Measurements from ENCODE around the gene TPP1.

TPP1 gene

GRCh38 chr11:6617315-6617781 is 1.9 kb downstream of the TPP1 start:
- DNase-seq (ENCODE audit: insufficient read length, low spot score) (no peak), FAIRE-seq (no peak)
- TF ChIP-seq POLR2A (IDR thresholded peaks at IDR 0.05; ENCODE audit: low read depth, low read length) = no peak

GRCh38 chr11:6616596-6617250 is 2.5 kb downstream of the TPP1 start:
- DNase-seq (ENCODE audit: insufficient read length, low spot score) (no peak), FAIRE-seq (no peak)
- TF ChIP-seq POLR2A (IDR thresholded peaks at IDR 0.05; ENCODE audit: low read depth, low read length) = no peak

- FAIRE-seq = no peak
- DNase-seq (ENCODE audit: insufficient read length, low spot score) = no peak
- TF ChIP-seq POLR2A (IDR thresholded peaks at IDR 0.05; ENCODE audit: low read depth, low read length) = no peak
Measured at GRCh38 chr11:6615882-6616585, 3.2 kb downstream of the TPP1 start.

- TF ChIP-seq POLR2A (IDR thresholded peaks at IDR 0.05; ENCODE audit: low read depth, low read length) = no peak
- DNase-seq (ENCODE audit: insufficient read length, low spot score) = no peak
- FAIRE-seq = no peak
Measured at GRCh38 chr11:6615046-6615445, 4.2 kb downstream of the TPP1 start.

- FAIRE-seq (no peak), DNase-seq (ENCODE audit: insufficient read length, low spot score) (no peak)
- no peak for TF ChIP-seq POLR2A (IDR thresholded peaks at IDR 0.05; ENCODE audit: low read depth, low read length)
Measured at GRCh38 chr11:6614446-6614845, 4.8 kb downstream of the TPP1 start.

GRCh38 chr11:6613496-6613895 is 5.7 kb downstream of the TPP1 start:
- no peak for FAIRE-seq
- no peak for TF ChIP-seq POLR2A (IDR thresholded peaks at IDR 0.05; ENCODE audit: low read depth, low read length)
- DNase-seq (ENCODE audit: insufficient read length, low spot score) = no peak

- TF ChIP-seq POLR2A (IDR thresholded peaks at IDR 0.05; ENCODE audit: low read depth, low read length) = peak; percentile 96
- DNase-seq (ENCODE audit: insufficient read length, low spot score) = peak; percentile 92
- no peak for FAIRE-seq
Measured at GRCh38 chr11:6612213-6613041, 6.8 kb downstream of the TPP1 start, which contains the start of gene TAF10. TSS of gene TAF10 (minus strand) at chr11:6612216. CDS start at chr11:6612189, 27 bp downstream.

GRCh38 chr11:6611963-6612212 is 7.3 kb downstream of the TPP1 start:
- DNase-seq (ENCODE audit: insufficient read length, low spot score) (no peak), FAIRE-seq (no peak)
- TF ChIP-seq POLR2A (IDR thresholded peaks at IDR 0.05; ENCODE audit: low read depth, low read length) = no peak

GRCh38 chr11:6611092-6611962 is 7.9 kb downstream of the TPP1 start:
- FAIRE-seq (no peak), DNase-seq (ENCODE audit: insufficient read length, low spot score) (no peak)
- TF ChIP-seq POLR2A (IDR thresholded peaks at IDR 0.05; ENCODE audit: low read depth, low read length) = no peak

- no peak for FAIRE-seq
- TF ChIP-seq POLR2A (IDR thresholded peaks at IDR 0.05; ENCODE audit: low read depth, low read length) = no peak
- no peak for DNase-seq (ENCODE audit: insufficient read length, low spot score)
Measured at GRCh38 chr11:6610591-6610990, 8.6 kb downstream of the TPP1 start.

GRCh38 chr11:6609502-6610015 is 9.7 kb downstream of the TPP1 start:
- FAIRE-seq (no peak), DNase-seq (ENCODE audit: insufficient read length, low spot score) (no peak)
- 0 out of 2 replicates have a peak, but pooled peaks have one; percentile 17 for TF ChIP-seq POLR2A (IDR thresholded peaks at IDR 0.05; ENCODE audit: low read depth, low read length)

- FAIRE-seq (no peak), DNase-seq (ENCODE audit: insufficient read length, low spot score) (no peak)
- TF ChIP-seq POLR2A (IDR thresholded peaks at IDR 0.05; ENCODE audit: low read depth, low read length) = no peak
Measured at GRCh38 chr11:6608726-6609501, 10.3 kb downstream of the TPP1 start.

- TF ChIP-seq POLR2A (IDR thresholded peaks at IDR 0.05; ENCODE audit: low read depth, low read length) = no peak
- DNase-seq (ENCODE audit: insufficient read length, low spot score) = no peak
- FAIRE-seq = no peak
Measured at GRCh38 chr11:6608011-6608410, 11.2 kb downstream of the TPP1 start.
